ENCODE data around the gene PRKCZ.

DNA sequence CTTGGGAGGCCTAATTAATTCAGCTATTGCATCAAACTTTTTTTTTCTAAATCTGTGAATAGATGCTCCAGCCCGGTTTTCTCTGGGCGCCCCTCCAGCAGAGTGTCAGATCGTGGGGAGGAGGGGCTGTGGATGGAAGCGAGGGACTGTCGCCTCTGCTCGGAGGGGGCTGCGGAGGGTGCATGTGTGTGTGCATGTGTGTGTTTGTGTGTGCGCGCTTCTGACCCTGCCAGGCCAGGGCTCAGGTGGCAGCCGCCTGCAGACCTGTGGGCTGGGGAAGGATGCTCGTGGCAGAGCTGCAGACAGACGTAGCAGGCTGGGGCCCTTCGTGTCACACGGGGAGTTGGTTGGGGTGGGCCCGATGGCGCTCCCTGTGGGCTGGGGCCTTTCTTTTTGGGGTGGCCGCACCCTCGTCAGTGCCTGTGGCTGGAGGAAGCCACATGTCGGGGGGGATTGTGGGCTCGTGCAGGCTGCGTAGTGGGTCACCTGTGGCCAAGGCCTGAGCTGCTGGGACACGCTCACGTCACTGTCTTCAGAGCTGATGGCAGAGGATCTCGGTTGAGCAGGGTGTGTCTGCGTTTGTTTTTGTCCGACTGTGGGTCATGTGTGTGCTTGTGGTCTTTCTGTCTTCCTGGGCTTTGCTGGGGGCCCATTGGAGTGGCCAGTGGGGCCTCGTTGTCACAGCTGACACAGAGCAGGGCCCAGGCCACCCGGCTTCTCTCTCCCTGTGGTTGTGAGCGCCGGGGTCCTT lies 180.7 kb downstream of the PRKCZ start:
- TF ChIP-seq SMAD1 (IDR thresholded peaks at IDR 0.05; ENCODE audit: low read depth, low read length, partially characterized antibody) (no peak), CREBBP (IDR thresholded peaks at IDR 0.05; ENCODE audit: low read depth, low read length) (no peak), SREBF1 (IDR thresholded peaks at IDR 0.05; ENCODE audit: borderline replicate concordance, low read depth, low read length) (no peak), ADNP (tag; IDR thresholded peaks at IDR 0.05) (no peak), CCAR2 (IDR thresholded peaks at IDR 0.05; ENCODE audit: low read depth, low read length) (no peak)
- TF ChIP-seq, protein P1, sequence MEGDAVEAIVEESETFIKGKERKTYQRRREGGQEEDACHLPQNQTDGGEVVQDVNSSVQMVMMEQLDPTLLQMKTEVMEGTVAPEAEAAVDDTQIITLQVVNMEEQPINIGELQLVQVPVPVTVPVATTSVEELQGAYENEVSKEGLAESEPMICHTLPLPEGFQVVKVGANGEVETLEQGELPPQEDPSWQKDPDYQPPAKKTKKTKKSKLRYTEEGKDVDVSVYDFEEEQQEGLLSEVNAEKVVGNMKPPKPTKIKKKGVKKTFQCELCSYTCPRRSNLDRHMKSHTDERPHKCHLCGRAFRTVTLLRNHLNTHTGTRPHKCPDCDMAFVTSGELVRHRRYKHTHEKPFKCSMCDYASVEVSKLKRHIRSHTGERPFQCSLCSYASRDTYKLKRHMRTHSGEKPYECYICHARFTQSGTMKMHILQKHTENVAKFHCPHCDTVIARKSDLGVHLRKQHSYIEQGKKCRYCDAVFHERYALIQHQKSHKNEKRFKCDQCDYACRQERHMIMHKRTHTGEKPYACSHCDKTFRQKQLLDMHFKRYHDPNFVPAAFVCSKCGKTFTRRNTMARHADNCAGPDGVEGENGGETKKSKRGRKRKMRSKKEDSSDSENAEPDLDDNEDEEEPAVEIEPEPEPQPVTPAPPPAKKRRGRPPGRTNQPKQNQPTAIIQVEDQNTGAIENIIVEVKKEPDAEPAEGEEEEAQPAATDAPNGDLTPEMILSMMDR (IDR thresholded peaks at IDR 0.05 in 2 of 3, conservative IDR thresholded peaks at IDR 0.05 in 1 of 3; ENCODE audit: insufficient read depth in 2 of 3, low read depth in 1 of 3, low read length in 3 of 3): 0 out of 6 replicates have a peak, but pooled peaks of 1 of the 3 experiments have one; percentile 3
